HepG2 (cell line): ENCODE data around the gene LAMP1. TPM values are rescaled to one million over a fixed set of nuclear protein-coding genes. Genes with fewer than 3 reads are reported as not detected.

Source experiments
- ATF2 ChIP-seq: sonication (generic); formaldehyde crosslinking; IDR thresholded peaks from 2 replicates; pipeline ENCODE4 v1.4.0; 2020; ENCODE audit warnings: missing genetic modification reagents
- ATF3 ChIP-seq: sonication (generic); formaldehyde crosslinking; IDR thresholded peaks from 2 replicates; pipeline ENCODE4 v1.4.0; 2020; ENCODE audit warnings: missing genetic modification reagents
- DNMT3B ChIP-seq: conservative IDR thresholded peaks from 2 replicates; pipeline ENCODE4 v1.6.1; 2016; ENCODE audit warnings: missing biosample characterization, control low read depth
- FOSL2 ChIP-seq: sonication (generic); formaldehyde crosslinking; IDR thresholded peaks from 2 replicates; pipeline ENCODE4 v1.4.0; 2020; ENCODE audit warnings: missing genetic modification reagents
- FOXP1 ChIP-seq, 2 experiments: fragments of 450-650 bp in 1 of 2; IDR thresholded peaks; 2 replicates each; pipeline ENCODE4 v1.6.1; 2017 to 2018; ENCODE audit warnings: antibody characterized with exemption in 1 of 2
- MIER3 ChIP-seq: IDR thresholded peaks from 2 replicates; pipeline ENCODE4 v1.6.1; 2016; ENCODE audit warnings: missing compliant biosample characterization, borderline replicate concordance
- MIXL1 ChIP-seq: IDR thresholded peaks from 2 replicates; pipeline ENCODE4 v1.6.1; 2016
- NFE2L2 ChIP-seq: fragments of 150-350 bp; IDR thresholded peaks from 2 replicates; pipeline ENCODE4 v1.6.1; 2014; ENCODE audit warnings: low read length
- PPARG ChIP-seq: conservative IDR thresholded peaks from 2 replicates; pipeline ENCODE4 v1.6.1; 2016; ENCODE audit warnings: missing biosample characterization, missing genetic modification reagents
- RXRB ChIP-seq: IDR thresholded peaks from 2 replicates; pipeline ENCODE4 v1.6.1; 2016; ENCODE audit warnings: borderline replicate concordance, missing genetic modification reagents, missing compliant biosample characterization
- SIN3A ChIP-seq: IDR thresholded peaks from 2 replicates; pipeline ENCODE4 v1.6.1; 2011; ENCODE audit warnings: low read depth, mild to moderate bottlenecking, control low read depth, low read length, borderline replicate concordance
- SIX1 ChIP-seq: sonication (generic); formaldehyde crosslinking; IDR thresholded peaks from 2 replicates; pipeline ENCODE4 v1.4.0; 2020; ENCODE audit warnings: missing genetic modification reagents, borderline replicate concordance
- SMAD3 ChIP-seq: sonication (generic); formaldehyde crosslinking; IDR thresholded peaks from 2 replicates; pipeline ENCODE4 v1.4.0; 2020; ENCODE audit warnings: missing genetic modification reagents
- SOX5 ChIP-seq: IDR thresholded peaks from 2 replicates; pipeline ENCODE4 v1.6.1; 2016; ENCODE audit warnings: borderline replicate concordance
- SOX6 ChIP-seq, 2 experiments: fragments of 450-650 bp in 1 of 2; sonication (generic) in 1 of 2; formaldehyde crosslinking in 1 of 2; IDR thresholded peaks; 2 replicates each; pipeline versions ENCODE4 v1.4.0 to v1.6.1; 2017 to 2020; ENCODE audit warnings: antibody characterized with exemption in 1 of 2, mild to moderate bottlenecking in 1 of 2, missing genetic modification reagents in 1 of 2
- THAP8 ChIP-seq: sonication (generic); formaldehyde crosslinking; IDR thresholded peaks from 2 replicates; pipeline ENCODE4 v1.5.1; 2020; ENCODE audit warnings: missing genetic modification reagents, mild to moderate bottlenecking, borderline replicate concordance
- ZBTB44 ChIP-seq: sonication (generic); formaldehyde crosslinking; IDR thresholded peaks from 2 replicates; pipeline ENCODE4 v1.4.0; 2020; ENCODE audit warnings: missing genetic modification reagents
- ZMYM3 ChIP-seq: sonication (generic); formaldehyde crosslinking; IDR thresholded peaks from 2 replicates; pipeline ENCODE4 v1.5.1; 2020; ENCODE audit warnings: mild to moderate bottlenecking, missing genetic modification reagents
- ZNF484 ChIP-seq: sonication (generic); formaldehyde crosslinking; IDR thresholded peaks from 2 replicates; pipeline ENCODE4 v1.5.1; 2020; ENCODE audit warnings: mild to moderate bottlenecking, low read depth, missing genetic modification reagents, borderline replicate concordance
- ZSCAN25 ChIP-seq: sonication (generic); formaldehyde crosslinking; IDR thresholded peaks from 2 replicates; pipeline ENCODE4 v1.8.0; 2022; ENCODE audit warnings: mild to moderate bottlenecking, missing genetic modification reagents
- ZSCAN9 ChIP-seq: IDR thresholded peaks from 2 replicates; pipeline ENCODE4 v1.6.1; 2016; ENCODE audit warnings: borderline replicate concordance
- polyA plus RNA-seq, 8 experiments: library from polyadenylated mRNA; depleted of rRNA in 3 of 8; stranded (reverse) in 7 of 8; unstranded in 1 of 8; fragments of >200 nt; fragmentation: Illumina TruSeq in 4 of 8; extraction: Trizol in 4 of 8; gene quantifications; 2 replicates each; pipeline versions ENCODE4 v1.2.1 to v1.2.3, GENCODE V29; 2011 to 2016; ENCODE audit warnings: low read depth in 4 of 8, missing spikeins in 1 of 8, mixed read lengths in 1 of 8; ENCODE audit not compliant: insufficient read depth in 1 of 8
- total RNA-seq, 5 experiments: library from RNA; depleted of rRNA; stranded (reverse); fragments of >200 nt; fragmentation: Illumina TruSeq; extraction: Trizol; gene quantifications; 2 replicates each; pipeline ENCODE4 v1.2.3, GENCODE V29; 2016; ENCODE audit warnings: low read depth in 1 of 5
- TF ChIP-seq, protein P1 (sequence below): IDR thresholded peaks from 2 replicates; pipeline ENCODE4 v1.6.1; 2016; ENCODE audit warnings: low read depth, missing genetic modification reagents, missing compliant biosample characterization

The LAMP1 gene
- total and polyA plus RNA-seq, 2 of the 13 experiments (the other 11 are each of a cell fraction or from before 2014, with no cell fraction given) = 103 to 112 TPM

DNA sequence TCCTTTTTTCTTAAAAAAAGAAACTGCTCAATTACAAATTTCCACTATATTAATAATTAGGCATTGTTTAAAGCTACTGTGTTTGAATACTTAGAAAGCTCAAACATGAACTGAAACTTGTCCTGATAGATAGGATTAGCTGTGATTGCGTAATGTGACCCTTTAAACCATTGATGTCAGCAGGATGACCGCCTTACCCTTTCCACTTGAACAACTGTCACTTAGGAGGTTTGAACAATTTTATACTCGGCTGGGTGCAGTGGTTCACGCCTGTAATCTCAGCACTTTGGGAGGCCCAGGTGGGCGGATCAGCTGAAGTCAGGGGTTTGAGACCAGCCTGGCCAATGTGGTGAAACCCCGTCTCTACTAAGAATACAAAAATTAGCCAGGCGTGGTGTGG, 2.9 kb downstream of the LAMP1 start (continued):
- TF ChIP-seq SIX1 (CRISPR knock-in tag) (peak; percentile 56; the same call in 1 of the 2 replicates), THAP8 (peak; percentile 70; the same call in 1 of the 2 replicates), ZSCAN25 (CRISPR knock-in tag) (no peak), FOSL2 (CRISPR knock-in tag) (peak; percentile 42; the same call in 1 of the 2 replicates), SIN3A (no peak), RXRB (peak; percentile 83), MIER3 (CRISPR knock-in tag) (peak; percentile 58; the same call in 1 of the 2 replicates), PPARG (CRISPR knock-in tag) (0 out of 2 replicates have a peak, but pooled peaks have one; percentile 49), ATF3 (peak; percentile 67), ZMYM3 (CRISPR knock-in tag) (no peak), SMAD3 (CRISPR knock-in tag) (0 out of 2 replicates have a peak, but pooled peaks have one; percentile 46), NFE2L2 (no peak), ZNF484 (CRISPR knock-in tag) (no peak), MIXL1 (CRISPR knock-in tag) (peak; percentile 87), ZSCAN9 (CRISPR knock-in tag) (peak; percentile 63; the same call in 1 of the 2 replicates), SOX5 (CRISPR knock-in tag) (peak; percentile 72), DNMT3B (0 out of 2 replicates have a peak, but pooled peaks have one; percentile 38), ATF2 (CRISPR knock-in tag) (peak; percentile 95), SOX6 (IDR thresholded peaks at IDR 0.05) (no peak), SOX6 (CRISPR knock-in tag; IDR thresholded peaks at IDR 0.05) (peak; percentile 84), FOXP1 (IDR thresholded peaks at IDR 0.05) (no peak), FOXP1 (CRISPR knock-in tag; IDR thresholded peaks at IDR 0.05) (peak; percentile 41; the same call in 1 of the 2 replicates), ZBTB44 (no peak)
- TF ChIP-seq, protein P1, sequence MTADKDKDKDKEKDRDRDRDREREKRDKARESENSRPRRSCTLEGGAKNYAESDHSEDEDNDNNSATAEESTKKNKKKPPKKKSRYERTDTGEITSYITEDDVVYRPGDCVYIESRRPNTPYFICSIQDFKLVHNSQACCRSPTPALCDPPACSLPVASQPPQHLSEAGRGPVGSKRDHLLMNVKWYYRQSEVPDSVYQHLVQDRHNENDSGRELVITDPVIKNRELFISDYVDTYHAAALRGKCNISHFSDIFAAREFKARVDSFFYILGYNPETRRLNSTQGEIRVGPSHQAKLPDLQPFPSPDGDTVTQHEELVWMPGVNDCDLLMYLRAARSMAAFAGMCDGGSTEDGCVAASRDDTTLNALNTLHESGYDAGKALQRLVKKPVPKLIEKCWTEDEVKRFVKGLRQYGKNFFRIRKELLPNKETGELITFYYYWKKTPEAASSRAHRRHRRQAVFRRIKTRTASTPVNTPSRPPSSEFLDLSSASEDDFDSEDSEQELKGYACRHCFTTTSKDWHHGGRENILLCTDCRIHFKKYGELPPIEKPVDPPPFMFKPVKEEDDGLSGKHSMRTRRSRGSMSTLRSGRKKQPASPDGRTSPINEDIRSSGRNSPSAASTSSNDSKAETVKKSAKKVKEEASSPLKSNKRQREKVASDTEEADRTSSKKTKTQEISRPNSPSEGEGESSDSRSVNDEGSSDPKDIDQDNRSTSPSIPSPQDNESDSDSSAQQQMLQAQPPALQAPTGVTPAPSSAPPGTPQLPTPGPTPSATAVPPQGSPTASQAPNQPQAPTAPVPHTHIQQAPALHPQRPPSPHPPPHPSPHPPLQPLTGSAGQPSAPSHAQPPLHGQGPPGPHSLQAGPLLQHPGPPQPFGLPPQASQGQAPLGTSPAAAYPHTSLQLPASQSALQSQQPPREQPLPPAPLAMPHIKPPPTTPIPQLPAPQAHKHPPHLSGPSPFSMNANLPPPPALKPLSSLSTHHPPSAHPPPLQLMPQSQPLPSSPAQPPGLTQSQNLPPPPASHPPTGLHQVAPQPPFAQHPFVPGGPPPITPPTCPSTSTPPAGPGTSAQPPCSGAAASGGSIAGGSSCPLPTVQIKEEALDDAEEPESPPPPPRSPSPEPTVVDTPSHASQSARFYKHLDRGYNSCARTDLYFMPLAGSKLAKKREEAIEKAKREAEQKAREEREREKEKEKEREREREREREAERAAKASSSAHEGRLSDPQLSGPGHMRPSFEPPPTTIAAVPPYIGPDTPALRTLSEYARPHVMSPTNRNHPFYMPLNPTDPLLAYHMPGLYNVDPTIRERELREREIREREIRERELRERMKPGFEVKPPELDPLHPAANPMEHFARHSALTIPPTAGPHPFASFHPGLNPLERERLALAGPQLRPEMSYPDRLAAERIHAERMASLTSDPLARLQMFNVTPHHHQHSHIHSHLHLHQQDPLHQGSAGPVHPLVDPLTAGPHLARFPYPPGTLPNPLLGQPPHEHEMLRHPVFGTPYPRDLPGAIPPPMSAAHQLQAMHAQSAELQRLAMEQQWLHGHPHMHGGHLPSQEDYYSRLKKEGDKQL (CRISPR knock-in tag) = 0 out of 2 replicates have a peak, but pooled peaks have one; percentile 65
